Liver (tissue), 2 donors: Measurements from ENCODE around the gene CYB561D2.

Experiments
- EGR1 ChIP-seq, 2 donors: IDR thresholded peaks; 2 replicates each; pipeline ENCODE4 v1.6.1; 2016 to 2018; ENCODE audit warnings: antibody characterized with exemption in 2 of 2, low read depth in 2 of 2
- MAX ChIP-seq: IDR thresholded peaks from 2 replicates; pipeline ENCODE4 v1.6.1; 2016; ENCODE audit warnings: antibody characterized with exemption
- donor health status: healthy.

DNA sequence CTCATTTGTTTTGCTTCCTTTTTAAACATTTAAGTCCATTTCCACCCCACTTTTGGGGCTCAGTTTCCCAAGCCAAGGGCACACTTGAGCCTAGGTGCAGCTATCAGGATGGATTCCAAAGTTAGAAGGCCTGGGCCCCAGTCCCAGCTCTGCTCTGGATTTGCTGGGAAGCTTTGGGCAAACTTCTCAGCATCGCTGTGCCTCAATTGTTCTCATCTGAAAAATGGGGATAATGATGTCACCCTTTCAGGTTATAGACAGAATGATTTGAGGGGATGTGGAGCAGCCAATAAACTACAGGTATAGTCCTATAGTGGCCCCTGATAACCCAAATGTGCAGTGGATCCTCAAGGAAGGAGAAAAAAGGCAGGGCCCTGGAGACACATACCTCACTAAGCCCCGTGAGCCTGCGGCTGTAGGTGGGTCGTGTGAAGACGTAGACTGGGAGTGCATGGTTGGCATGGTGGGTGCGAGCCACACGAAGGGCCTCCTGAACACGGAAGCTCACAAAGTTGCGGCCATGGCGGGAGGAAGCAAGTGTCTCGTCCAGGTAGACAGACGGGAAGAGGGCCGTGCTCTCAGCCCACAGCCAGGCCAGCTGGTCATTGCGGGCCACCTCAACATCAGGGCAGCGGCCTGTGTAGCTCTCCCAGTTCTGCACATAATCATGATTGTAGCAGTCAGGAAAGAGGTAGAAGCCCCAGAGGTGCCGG, 31.3 kb upstream of the CYB561D2 start:
- TF ChIP-seq MAX, result no peak
- no peak for TF ChIP-seq EGR1 (IDR thresholded peaks at IDR 0.05; ENCODE audit: low read depth in 2 of 2)
